GM19452 (cell line): ENCODE measurements around the gene MT2A.

Experiments used
- ATAC-seq: cut with Tn5 transposase; IDR thresholded peaks from one replicate; pipeline ENCODE4 v1.9.1; 2021; ENCODE audit not compliant: unreplicated experiment

MT2A gene

GRCh38 chr16:56594292-56594619 is 14.1 kb upstream of the MT2A start:
- ATAC-seq, result no peak

GRCh38 chr16:56600398-56600999 is 7.9 kb upstream of the MT2A start:
- no peak for ATAC-seq

GRCh38 chr16:56601325-56601724 is 7.1 kb upstream of the MT2A start:
- no peak for ATAC-seq

GRCh38 chr16:56603589-56603988 is 4.8 kb upstream of the MT2A start:
- no peak for ATAC-seq

GRCh38 chr16:56604966-56605365 is 3.4 kb upstream of the MT2A start:
- no peak for ATAC-seq

- no peak for ATAC-seq
Measured at GRCh38 chr16:56605475-56605874, 2.9 kb upstream of the MT2A start.

- ATAC-seq, result no peak
Measured at GRCh38 chr16:56606071-56606475, 2.3 kb upstream of the MT2A start.

- no peak for ATAC-seq
Measured at GRCh38 chr16:56606476-56607108, 1.8 kb upstream of the MT2A start.

- ATAC-seq, result no peak
Measured at GRCh38 chr16:56607109-56607618, 1.2 kb upstream of the MT2A start.

- no peak for ATAC-seq
Measured at GRCh38 chr16:56607675-56608042, 725 bp upstream of the MT2A start.

GRCh38 chr16:56608876-56609462 is 585 bp downstream of the MT2A start:
- no peak for ATAC-seq

- peak; percentile 50 for ATAC-seq
Measured at GRCh38 chr16:56609463-56609921, 1.1 kb downstream of the MT2A start.

- no peak for ATAC-seq
Measured at GRCh38 chr16:56610017-56610608, 1.7 kb downstream of the MT2A start.

- no peak for ATAC-seq
Measured at GRCh38 chr16:56610609-56611111, 2.3 kb downstream of the MT2A start.

- ATAC-seq, result no peak
Measured at GRCh38 chr16:56611281-56611833, 3.0 kb downstream of the MT2A start.

GRCh38 chr16:56613706-56614105 is 5.3 kb downstream of the MT2A start:
- no peak for ATAC-seq

GRCh38 chr16:56614549-56614991 is 6.2 kb downstream of the MT2A start:
- no peak for ATAC-seq

GRCh38 chr16:56615353-56615752 is 7.0 kb downstream of the MT2A start:
- no peak for ATAC-seq

- ATAC-seq, result no peak
Measured at GRCh38 chr16:56616608-56617211, 8.3 kb downstream of the MT2A start.

GRCh38 chr16:56617212-56618085 is 9.1 kb downstream of the MT2A start:
- ATAC-seq, result no peak
